Measurements from ENCODE around the gene CR1L.

DNA sequence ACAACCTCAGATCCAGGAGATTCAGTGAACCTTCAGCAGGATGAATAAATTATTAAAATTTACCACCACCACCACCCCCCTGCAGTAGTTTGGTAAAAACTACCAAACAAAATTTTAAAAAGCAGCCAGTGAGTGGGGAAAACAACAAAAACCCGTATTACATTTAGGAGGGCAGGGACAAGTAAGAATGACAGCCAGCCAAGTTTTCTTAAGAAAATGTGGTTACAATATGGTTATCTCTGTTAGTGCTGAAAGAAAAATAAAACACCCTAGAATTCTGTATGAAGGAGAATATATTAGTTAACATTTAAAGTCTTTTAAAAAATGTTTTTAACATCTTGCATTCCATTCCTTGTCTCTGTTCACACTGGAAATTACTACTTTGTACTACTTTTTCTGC lies 121.6 kb downstream of the CR1L start:
- TF ChIP-seq, protein P1, sequence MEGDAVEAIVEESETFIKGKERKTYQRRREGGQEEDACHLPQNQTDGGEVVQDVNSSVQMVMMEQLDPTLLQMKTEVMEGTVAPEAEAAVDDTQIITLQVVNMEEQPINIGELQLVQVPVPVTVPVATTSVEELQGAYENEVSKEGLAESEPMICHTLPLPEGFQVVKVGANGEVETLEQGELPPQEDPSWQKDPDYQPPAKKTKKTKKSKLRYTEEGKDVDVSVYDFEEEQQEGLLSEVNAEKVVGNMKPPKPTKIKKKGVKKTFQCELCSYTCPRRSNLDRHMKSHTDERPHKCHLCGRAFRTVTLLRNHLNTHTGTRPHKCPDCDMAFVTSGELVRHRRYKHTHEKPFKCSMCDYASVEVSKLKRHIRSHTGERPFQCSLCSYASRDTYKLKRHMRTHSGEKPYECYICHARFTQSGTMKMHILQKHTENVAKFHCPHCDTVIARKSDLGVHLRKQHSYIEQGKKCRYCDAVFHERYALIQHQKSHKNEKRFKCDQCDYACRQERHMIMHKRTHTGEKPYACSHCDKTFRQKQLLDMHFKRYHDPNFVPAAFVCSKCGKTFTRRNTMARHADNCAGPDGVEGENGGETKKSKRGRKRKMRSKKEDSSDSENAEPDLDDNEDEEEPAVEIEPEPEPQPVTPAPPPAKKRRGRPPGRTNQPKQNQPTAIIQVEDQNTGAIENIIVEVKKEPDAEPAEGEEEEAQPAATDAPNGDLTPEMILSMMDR (IDR thresholded peaks at IDR 0.05) = no peak
- no peak for TF ChIP-seq EZH2 (IDR thresholded peaks at IDR 0.05)
- no peak for TF ChIP-seq EZH2phosphoT487 (IDR thresholded peaks at IDR 0.05)
